ENCODE data around the gene MAOB. TPM values are rescaled to one million over a fixed set of nuclear protein-coding genes. Genes with fewer than 3 reads are reported as not detected.

The MAOB gene
- total RNA-seq, 1 donor from 2014 or later = 28.2 TPM

DNA sequence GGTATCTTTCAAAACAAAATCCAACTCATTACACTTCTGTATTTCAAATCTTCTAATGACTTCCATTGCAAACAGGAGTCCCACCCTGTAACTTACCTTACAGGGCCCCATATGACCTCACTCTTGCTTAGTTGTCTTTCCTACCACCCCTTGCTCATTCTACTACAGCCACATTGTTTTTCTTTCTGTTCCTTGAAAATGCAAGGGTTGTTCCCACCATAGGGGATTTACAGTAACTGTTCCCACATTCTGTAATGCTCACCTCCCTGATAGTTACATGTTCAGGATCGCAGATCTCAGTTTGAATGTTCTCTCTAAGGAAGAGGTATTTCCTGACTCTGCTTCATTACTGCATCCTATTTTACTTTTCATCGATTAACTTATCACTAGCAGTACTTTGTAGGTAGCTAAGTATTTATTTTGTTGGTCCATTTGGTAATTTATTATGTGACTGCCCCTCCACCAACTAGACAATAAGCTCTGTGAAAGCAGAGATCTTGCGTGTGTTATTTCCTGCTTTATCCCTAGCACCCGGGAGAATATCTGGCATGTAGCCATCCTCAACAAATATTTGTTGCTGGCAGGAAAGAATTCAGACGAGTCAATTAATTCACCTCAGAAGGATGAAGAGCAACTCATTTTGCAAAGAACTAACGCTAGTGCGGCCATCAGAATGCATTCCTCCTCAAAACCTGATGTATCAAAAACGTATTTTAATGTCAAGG lies 21.4 kb downstream of the MAOB start:
- DNase-seq (ENCODE audit: low spot score) = no peak

DNA sequence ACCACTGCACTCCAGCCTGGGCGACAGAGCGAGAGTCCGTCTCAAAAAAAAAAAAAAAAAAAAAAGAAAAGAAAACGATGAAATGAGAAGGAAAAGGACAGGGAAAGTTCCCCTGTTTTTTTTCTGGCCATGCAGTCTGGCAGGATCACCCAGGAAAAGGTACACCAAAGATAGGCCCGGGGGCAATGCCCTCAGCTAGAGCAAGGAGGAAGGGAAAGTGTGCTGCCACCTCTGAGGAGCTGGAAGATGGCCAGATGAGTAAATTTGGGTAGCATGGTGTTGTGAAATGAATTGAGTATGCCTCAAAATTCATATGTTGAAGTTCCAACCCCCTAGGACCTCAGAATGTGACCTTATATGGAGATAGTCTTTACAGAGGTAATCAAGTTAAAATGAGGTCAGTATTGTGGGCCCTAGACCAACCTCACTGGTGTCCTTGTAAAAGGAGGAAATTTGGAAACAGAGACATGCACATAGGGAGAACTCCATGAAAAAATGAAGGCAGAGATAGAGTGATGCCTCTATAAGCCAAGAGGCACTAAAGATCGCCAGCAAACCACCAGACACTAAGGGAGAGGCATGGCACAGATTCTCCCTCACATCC lies 28.9 kb downstream of the MAOB start:
- no peak for DNase-seq (ENCODE audit: low spot score)

DNA sequence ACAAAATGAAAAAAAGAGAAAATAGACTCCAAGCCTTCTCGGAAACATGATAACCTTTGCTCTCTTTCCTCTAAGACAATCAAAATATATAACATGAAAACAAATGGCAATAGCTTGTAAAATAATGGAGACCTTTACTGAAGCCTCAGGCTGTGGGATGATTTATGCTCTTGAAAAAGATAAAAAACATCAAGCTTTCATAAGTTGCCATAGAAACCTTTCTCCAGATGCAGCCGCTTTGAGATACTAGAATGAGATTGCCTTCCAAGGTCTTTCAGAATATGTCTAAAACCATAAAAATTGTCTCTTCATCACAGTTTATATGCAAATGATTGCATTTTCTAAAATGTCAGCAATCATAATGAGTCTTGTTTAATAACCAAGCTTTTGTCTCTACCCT lies 31.6 kb downstream of the MAOB start:
- DNase-seq (ENCODE audit: low spot score) = no peak

DNA sequence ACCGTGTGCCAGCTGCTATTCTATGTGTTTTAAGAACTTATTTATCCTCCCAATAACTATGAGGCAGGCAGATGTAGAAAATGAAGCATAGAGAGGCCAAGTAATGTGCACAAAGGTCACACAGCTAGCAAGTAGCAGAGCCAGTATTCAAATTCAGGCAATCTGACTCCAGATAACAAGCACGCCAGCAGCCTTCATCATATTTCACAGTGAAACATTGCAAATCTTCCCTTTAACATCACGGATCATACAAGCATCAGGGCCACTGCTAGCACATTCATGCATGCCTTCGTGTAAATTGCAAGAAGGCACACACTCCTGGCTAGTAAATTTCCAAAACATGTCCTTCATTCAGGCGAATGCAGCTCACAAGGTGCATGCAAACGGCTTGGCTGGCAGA lies 33.1 kb downstream of the MAOB start:
- no peak for DNase-seq (ENCODE audit: low spot score)

DNA sequence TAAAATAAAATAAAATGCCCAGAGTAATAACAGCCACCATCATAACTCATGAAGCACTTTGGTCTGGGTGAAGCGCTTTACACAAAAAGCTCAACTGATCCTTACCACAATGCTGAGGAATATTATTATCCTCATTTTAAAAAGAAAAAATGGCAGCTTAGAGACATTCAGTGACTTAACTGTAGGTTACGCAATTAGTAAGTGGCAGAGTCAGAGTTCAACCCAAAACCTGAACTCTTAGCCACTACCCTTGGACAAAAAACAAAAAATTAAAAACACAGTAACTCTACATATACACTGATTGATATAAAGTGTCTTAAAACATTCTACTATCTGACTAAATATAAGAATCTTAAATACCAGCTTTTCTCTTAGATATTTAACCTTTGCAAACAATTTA lies 34.9 kb downstream of the MAOB start:
- no peak for DNase-seq (ENCODE audit: low spot score)

DNA sequence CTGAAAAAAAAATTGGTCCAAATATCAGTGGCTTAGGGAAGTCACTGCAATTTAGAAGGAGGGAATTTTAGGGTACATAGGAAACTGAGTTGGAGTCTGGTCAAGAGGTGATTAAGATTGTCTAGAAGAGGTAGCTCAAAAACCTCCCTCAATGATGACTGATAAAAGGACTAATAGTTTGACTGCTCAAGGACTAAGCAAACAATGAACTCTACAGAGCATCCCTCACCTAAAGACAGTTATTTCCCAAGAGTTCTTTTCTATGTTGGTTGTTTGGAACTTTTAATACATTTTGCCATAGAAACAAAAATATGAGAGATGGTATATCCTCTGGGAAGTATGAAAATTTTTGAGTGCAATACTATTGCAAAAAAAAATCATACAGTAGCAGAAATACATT lies 35.7 kb downstream of the MAOB start:
- no peak for DNase-seq (ENCODE audit: low spot score)

DNA sequence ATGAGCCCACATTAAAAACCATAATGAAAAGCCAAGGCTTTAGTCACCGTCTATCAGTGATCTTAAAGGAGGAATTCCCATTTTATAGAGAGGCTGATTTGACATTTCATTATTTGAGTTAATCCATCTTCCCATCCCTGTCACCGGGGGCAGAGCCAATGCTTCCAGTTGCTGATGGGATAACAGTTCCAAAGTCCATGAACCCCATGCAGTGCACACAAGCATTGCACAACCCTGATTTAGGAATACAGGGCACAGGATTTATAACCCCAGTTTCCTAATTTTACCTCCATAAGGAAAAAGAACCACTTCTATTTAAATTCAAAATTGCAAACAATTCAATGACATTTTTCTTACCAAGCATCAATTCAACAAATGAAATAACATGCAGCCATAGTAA lies 36.5 kb downstream of the MAOB start:
- no peak for DNase-seq (ENCODE audit: low spot score)

DNA sequence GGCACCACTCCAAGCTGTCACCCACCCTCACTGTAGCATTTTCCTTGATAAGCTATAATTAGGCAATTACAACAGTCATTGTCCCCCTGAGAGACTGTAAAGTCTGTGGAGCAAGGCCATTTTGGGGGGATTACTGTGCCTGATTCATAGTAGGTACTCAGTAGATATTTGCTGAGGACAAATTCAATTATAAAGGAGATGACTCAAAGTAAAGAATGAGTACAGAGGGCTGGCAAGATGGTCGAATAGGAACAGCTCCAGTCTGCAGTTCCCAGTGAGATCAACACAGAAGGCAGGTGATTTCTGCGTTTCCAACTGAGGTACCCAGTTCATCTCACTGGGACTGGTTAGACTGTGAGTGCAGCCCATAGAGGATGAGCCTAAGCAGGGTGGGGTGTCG lies 42.0 kb downstream of the MAOB start:
- no peak for DNase-seq (ENCODE audit: low spot score)

DNA sequence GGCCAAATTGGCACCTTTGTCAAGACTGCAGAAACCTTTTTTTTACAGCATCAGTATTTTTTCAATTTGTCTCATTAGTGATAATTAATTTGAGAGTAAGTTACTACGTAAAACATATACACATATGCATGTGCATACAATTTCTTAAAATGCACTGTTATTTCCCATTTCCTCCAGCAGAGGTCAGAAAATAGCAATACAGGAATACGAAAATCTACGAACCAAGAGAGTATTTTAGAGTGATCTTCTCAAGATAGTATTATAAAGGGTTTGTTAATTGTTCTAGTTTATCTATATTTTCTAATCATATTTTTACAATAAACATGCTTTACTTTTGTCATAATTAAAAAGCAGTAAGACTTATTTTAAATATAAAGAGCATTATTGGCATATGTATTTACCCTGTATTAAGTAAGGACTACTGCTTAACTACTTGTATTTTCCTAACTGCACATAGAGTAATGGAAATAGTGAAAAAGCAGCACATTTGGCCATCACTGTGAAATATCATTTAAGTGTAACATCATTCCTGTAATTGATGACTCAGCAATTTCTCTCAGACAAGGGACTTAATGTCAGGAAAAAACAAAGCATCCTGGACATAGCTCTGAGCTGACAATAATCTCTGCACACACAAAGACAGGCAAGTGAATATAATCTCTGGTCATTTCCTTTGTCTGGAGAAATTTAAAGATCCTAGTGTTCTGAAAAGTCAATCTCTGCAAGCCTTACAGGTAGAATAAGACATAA lies 45.6 kb downstream of the MAOB start:
- no peak for DNase-seq (ENCODE audit: low spot score)

DNA sequence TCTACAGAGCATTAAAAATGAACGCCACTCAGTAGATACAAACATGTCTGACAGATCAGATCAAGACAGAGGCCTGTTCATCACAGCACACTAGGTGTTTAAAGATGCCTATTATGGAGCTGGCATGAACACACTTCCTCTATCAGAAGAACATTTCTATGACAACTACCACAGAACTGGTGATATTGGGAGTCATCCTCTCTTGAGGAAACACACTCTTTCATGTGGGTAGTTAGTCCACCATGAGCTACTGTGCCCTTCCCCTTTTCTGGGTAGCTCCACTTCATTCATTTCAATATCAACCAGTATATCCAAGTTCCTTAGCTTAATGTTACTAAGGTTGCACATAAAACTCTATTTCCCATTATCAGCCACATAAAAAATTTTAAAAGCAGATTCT lies 46.7 kb downstream of the MAOB start:
- no peak for DNase-seq (ENCODE audit: low spot score)

DNA sequence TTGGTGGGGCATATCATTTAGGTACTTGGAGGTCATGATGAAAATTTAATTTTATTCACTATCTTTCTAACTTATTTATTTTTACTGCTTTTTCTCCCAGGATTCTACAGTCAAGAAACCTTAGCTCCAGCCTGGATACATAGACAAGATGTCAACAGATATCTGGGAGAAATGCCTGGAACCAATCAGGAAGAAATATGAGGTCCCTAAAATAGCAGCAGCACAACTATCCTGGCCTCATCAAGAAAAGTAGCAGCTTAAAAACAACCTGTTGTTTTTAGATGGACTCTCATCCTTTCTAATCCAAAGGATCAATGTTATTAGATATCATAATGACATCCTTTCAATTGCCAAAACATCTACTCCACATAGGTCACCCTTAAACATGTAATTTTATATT lies 54.5 kb downstream of the MAOB start:
- DNase-seq (ENCODE audit: low spot score) = no peak

DNA sequence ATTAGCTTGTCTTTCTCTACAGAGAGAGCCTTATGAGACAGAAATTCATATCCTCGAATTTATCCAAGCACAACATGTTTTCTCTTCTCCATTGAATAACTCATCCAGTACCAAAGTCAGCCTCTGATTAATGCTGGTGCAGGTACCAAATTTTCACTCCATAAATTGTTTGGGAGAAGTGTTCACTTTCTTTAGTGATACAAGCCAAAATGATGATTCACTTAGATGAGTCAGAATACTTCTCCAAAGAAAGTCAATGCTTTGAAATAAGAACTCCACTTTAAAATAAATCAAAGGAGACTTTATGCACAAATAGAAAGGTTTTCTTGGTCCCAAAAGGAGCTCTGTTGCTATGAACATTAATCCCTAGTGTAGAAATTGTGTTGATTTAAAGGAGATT lies 60.2 kb downstream of the MAOB start:
- DNase-seq (ENCODE audit: low spot score) = no peak

DNA sequence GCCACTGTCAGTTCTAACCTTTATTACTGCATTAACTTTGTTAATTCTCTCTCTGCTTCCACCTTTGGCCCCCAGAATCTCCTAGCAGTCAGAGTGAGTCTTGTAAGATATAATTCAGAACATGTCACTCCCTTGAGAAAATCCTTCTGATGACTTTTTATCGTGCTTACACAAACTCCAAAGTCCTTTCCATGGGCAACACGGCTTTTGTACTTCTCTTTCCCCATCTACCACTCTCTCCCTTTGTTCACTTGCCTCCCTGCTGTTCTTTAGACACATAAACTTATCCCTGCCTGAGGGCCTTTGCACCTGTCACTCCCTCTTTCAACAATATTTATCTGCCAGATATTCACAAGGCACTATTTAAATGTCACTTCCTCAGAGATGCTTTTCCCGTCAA lies 64.8 kb downstream of the MAOB start:
- no peak for DNase-seq (ENCODE audit: low spot score)

DNA sequence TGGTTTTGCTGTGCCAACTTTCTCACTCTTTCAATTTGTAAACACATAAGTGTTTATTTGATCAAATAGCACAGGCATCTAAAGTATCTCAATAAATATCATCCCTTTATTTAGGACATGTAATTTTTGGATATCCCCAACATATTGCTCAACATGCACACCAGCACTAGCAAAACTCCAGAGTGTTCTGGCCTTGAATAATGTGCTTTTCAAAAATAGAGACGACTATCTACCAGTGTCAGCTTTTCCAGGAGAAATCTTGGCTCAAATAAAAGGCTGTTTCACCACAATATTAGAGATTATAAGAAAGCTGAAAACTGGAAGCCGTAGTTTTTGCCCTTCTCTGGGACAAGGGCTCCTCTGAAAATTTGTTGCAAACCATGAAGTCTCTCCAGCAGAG lies 67.0 kb downstream of the MAOB start:
- DNase-seq (ENCODE audit: low spot score) = no peak

DNA sequence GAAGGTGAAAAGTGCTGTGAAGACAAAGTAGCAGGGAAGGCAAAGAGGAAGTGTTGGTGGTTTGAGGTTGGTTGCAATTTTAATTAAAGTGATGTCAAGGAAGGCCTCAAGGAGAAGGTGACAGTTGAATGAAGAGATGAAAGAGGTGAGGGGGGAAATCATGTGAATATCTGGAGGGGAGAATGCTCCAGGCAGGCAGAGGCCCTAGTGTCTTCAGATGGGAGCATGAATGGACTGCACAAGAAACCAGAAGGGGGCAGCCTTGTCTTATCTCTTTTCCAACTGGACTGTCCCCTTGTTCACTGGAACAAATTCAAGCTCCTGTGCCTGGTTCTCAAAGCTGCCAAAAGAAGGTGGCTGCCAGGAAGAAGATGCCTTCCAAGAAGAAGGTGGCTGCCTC lies 68.4 kb downstream of the MAOB start:
- no peak for DNase-seq (ENCODE audit: low spot score)

DNA sequence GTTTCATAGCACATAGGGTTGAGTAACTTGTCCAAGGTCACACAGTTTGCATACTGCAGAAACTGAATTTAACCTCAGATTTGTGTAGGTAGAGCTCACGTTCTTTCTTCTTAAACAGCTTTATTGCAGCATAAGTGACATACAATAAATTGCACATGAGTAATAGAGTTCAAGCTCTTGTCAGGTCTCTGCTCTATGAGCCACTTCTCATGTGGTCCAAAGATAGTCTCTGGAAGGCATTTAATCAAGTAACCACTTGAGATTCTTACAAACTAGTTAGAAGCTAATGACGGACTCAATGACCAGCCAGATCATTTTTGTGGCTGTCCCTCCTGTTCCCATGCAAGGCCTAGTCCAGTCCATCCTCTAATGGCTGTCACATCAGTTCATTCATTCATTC lies 68.9 kb downstream of the MAOB start:
- DNase-seq (ENCODE audit: low spot score) = no peak

DNA sequence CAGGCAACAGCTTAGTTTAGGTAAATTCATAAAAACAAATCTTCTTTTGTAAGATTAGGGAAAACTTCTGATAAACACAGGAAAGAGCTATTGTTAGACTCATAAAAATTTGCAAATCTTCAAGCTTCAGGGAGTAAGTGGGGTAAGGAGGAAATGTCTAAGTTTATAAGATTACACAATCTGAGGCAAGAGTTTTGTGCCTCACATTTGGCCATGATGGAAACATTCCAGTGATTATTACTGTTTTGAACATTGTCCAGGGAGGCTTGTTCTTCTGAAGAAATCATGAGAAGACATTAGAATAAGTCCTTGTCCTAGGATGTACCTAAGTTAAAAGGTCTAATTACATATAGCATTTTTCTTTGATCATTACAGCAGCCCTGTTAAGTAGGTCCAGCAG lies 72.8 kb downstream of the MAOB start:
- DNase-seq (ENCODE audit: low spot score) = no peak

DNA sequence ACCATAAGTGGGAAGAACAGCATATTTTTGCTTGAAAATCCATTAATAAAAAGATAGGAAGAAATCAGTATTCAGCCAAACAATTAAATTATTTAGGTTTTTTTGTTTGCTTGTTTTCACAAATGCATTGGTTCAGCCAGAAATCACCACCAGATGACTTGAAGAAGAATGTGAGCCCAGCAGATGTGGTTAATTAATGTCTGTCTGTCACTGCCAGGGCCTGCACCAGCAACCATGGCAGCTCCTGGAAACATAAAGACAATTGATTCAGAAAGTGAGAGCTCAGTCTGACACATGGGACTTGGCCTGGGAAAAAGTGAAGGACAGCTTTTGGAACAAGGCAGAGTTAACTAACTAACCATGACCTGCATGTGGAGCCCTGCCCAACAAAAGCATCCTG lies 74.0 kb downstream of the MAOB start:
- no peak for DNase-seq (ENCODE audit: low spot score)

DNA sequence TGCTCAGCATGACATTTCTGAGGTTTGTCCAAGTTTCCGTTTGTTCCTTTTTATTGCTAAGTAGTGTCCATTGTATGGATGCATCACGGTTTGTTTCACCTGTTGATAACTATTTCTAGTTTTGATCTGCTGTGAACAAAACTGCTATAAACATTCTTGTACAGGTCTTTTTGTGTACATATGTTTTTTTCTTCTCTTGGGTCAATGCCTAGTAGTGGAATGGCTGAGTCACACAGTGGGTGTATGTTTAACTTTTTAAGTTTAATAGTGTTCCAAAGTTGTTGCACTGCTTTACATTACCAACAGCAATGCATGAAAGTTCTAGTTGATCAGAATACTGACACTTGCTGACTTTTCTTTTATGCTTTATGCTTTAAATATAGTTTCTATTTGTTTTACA lies 76.7 kb downstream of the MAOB start:
- DNase-seq (ENCODE audit: low spot score) = no peak

DNA sequence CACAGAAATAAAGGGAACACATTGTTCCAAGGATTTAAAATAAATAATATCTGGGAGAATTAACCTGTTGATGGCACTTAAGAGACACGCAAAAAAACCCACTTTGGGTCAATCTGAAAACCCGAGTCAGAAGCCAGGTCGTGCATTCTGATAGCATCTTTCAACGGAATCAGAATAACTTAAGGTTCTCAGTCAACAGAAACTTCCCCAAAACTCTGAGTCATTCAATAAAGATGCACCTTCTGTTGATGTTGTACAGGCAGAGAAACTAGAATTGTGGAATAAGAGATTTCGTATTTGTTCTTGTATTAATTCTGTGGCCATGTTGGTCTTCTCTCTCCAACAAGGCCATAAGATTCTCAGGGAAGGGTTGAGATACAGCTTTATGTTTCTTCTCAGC lies 78.2 kb downstream of the MAOB start:
- no peak for DNase-seq (ENCODE audit: low spot score)

DNA sequence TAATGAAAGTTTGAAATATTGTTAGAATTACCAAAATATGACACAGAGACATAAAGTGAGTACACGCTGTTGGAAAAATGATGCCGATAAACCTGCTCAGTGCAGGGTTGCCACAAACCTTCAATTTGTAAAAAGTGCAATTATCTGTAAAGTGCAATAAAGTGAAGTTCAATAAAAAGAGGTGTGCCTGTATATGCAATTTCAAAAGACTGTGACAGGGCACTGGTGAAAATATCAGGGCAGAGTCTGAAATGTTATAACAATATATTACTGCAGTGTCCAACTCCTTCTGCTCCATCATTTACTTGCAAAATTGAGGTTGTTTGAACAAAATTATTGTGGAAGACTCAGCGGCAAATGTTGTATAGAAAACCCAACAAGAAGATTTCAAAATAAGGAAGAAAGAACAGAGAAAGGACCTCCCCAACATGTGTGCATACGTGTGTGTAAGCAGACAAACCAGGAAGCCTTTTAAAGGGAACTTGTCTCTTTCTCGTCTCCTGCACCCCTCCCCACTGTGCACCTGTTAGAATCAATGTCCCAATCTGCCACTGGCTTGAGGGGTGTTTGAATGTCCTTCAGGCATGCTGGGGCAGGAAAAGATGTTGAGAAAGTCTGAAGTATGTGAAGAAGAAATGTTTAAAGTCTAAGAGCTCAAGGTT lies 96.2 kb downstream of the MAOB start:
- DNase-seq (ENCODE audit: low spot score) = no peak

DNA sequence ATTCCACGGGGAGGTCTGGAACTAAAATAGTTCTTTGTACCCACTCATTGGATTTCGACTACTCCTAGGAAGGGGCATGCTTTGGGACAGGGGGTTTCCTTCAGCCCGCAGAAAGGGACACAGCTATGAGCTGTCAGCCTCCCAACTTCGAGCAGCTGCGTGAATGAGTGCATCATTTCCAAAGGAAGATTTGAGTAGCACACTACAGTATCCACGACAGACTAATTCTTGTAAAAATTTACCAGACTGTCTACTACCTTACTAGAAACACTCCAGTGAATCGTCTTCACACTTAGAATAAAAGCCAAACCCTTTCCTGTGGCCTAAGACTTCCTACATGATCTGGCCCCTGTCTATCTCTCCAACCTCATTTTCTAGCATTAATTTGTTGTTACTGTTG lies 124.2 kb downstream of the MAOB start:
- no peak for DNase-seq (ENCODE audit: low spot score)

DNA sequence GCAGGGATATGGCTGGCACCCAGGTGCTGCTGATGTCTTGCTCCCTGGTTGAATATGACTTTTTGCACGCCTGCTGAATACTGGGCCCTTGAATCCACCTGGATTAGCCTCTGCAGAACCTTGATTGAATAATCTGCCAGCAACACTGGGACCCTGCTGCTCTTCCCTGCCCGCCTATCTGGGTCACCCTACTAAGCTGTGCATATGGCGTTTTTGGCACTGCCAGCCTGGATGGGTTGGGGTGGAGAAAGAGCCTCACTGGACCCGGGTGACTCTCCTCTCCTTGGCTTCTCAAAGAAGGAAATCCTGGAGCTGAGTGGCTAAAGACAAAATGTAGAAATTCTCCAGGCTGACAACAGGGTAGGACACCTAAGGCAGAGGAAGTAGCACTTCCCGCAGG lies 126.2 kb downstream of the MAOB start:
- no peak for DNase-seq (ENCODE audit: low spot score)

Data from ureter (tissue), 1 donor.